ENCODE measurements around the gene TP53RK.

TP53RK gene

DNA sequence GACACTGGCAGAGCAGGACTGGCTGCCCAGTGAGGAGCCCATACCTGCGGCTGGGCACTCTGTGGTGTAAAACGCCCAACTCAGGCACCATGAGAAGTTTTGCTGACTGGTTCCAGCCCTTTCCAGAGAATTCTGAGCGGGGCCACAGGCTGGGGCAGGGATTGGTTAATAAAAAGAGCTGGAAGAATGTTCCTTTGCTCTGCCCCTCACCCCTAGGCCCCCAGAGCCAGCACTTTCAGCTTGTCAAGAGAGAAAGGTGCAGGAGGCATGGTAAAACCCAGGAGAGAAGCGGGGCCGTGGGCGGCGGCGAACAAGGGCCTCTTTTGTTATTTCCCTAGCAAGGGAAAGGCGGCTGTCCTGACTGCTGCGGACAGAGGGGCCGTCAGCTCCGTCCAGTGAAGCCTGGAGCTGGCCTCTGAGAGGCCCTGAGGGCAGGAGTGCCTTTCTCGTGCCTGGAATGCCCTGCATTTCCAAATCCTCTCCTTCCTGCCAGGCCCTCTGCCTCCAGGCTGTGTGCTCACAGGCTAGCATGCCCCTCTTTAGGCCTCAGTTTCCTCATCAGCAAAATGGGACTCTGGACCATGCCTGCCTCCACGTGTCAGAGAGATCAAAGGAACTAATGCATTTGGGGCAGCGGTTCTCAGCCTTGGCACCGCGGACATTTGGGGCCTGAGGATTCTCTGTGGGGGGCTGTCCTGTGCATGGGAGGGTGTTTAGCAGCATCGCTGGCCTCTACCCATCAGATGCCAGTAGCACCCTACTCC, 50.9 kb downstream of the TP53RK start:
- TF ChIP-seq GATA3 (IDR thresholded peaks at IDR 0.05; ENCODE audit: low read depth, low read length) (no peak), GATA2 (IDR thresholded peaks at IDR 0.05; ENCODE audit: low read depth, low read length) (no peak)

- no peak for TF ChIP-seq GATA3 (IDR thresholded peaks at IDR 0.05; ENCODE audit: low read depth, low read length)
Observed at GRCh38 chr20:46637427-46638133, 51.7 kb downstream of the TP53RK start.

DNA sequence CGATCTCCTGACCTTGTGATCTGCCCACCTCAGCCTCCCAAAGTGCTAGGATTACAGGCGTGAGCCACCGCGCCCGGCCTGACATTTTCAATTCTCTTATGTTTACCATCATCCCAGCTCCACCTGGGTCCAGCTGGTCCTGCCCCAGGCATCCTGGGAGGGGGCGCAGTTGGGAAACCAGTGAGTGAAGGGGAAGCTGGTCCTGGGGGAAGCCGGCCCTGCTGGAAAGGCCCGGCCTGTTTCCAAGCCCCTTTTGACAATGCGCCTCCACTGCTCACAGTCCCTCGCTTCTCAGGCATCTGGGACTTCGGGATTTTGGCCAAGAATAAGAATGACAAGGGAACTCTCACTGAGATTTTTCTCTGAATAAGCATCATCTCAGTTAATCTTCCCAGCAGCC, 52.2 kb downstream of the TP53RK start:
- no peak for TF ChIP-seq GATA3 (IDR thresholded peaks at IDR 0.05; ENCODE audit: low read depth, low read length)
- no peak for TF ChIP-seq GATA2 (IDR thresholded peaks at IDR 0.05; ENCODE audit: low read depth, low read length)

GRCh38 chr20:46636514-46636913, 52.7 kb downstream of the TP53RK start:
- TF ChIP-seq GATA3 (IDR thresholded peaks at IDR 0.05; ENCODE audit: low read depth, low read length) (no peak), GATA2 (IDR thresholded peaks at IDR 0.05; ENCODE audit: low read depth, low read length) (no peak)

DNA sequence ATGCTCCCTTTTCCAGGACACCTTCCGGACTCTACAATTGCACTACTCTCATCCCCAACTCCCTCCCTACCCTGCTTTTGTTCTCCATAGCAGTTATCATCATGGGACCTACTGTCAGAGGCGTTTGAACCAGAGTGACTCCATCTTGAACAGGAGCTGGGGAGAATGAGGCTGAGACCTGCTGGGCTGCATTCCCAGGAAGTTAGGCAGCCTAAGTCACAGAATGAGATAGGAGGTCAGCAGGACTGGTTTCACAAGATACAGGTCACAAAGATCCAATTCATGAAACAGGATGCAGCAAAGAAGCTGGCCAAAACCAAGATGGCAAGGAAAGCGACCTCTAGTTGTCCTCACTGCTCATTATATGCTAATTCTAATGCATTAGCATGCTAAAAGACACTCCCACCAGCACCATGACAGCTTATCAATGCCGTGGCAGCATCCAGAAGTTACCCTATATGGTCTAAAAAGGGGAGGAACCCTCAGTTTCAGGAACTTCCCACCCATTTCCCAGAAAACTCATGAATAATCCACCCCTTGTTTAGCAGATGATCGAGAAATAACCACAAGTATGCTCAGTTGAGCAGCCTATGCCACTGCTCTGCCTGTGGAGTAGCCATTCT, 53.6 kb downstream of the TP53RK start:
- TF ChIP-seq GATA2 (IDR thresholded peaks at IDR 0.05; ENCODE audit: low read depth, low read length) (no peak), GATA3 (IDR thresholded peaks at IDR 0.05; ENCODE audit: low read depth, low read length) (no peak)

- TF ChIP-seq GATA2 (IDR thresholded peaks at IDR 0.05; ENCODE audit: low read depth, low read length), result no peak
- TF ChIP-seq GATA3 (IDR thresholded peaks at IDR 0.05; ENCODE audit: low read depth, low read length), result no peak
Observed at GRCh38 chr20:46634528-46634927, 54.7 kb downstream of the TP53RK start.

Data from SH-SY5Y (cell line).